ENCODE measurements around the gene CALU.

The CALU gene

GRCh38 chr7:128739048-128739962 is at the start of gene CALU:
Gene CALU (plus strand): TSS chr7:128739359. CDS start chr7:128748584, 9,225 bp downstream.
- in situ Hi-C loops (cut with HindIII; ENCODE audit: low sequenced_read_pairs): no loop called here

GRCh38 chr7:128691227-128691626 is 47.9 kb upstream of the CALU start:
- in situ Hi-C loops (cut with HindIII; ENCODE audit: low sequenced_read_pairs): no loop called here

GRCh38 chr7:128692623-128693270 is 46.4 kb upstream of the CALU start:
- in situ Hi-C loops (cut with HindIII; ENCODE audit: low sequenced_read_pairs): no loop called here

- in situ Hi-C loops (cut with HindIII; ENCODE audit: low sequenced_read_pairs): no loop called here
Measured at GRCh38 chr7:128693373-128694015, 45.7 kb upstream of the CALU start.

GRCh38 chr7:128694738-128695137 is 44.4 kb upstream of the CALU start:
- in situ Hi-C loops (cut with HindIII; ENCODE audit: low sequenced_read_pairs): no loop called here

GRCh38 chr7:128697302-128697905 is 41.8 kb upstream of the CALU start:
- in situ Hi-C loops (cut with HindIII; ENCODE audit: low sequenced_read_pairs): no loop called here

GRCh38 chr7:128699196-128699712 is 39.9 kb upstream of the CALU start:
- in situ Hi-C loops (cut with HindIII; ENCODE audit: low sequenced_read_pairs): no loop called here

- in situ Hi-C loops (cut with HindIII; ENCODE audit: low sequenced_read_pairs): no loop called here
Measured at GRCh38 chr7:128699895-128700294, 39.3 kb upstream of the CALU start.

GRCh38 chr7:128701062-128701785 is 37.9 kb upstream of the CALU start:
- in situ Hi-C loops (cut with HindIII; ENCODE audit: low sequenced_read_pairs): no loop called here

GRCh38 chr7:128703609-128704241 is 35.4 kb upstream of the CALU start:
- in situ Hi-C loops (cut with HindIII; ENCODE audit: low sequenced_read_pairs): no loop called here

- in situ Hi-C loops (cut with HindIII; ENCODE audit: low sequenced_read_pairs): no loop called here
Measured at GRCh38 chr7:128705891-128706333, 33.2 kb upstream of the CALU start.

- in situ Hi-C loops (cut with HindIII; ENCODE audit: low sequenced_read_pairs): no loop called here
Measured at GRCh38 chr7:128707752-128708151, 31.4 kb upstream of the CALU start.

GRCh38 chr7:128708235-128708634 is 30.9 kb upstream of the CALU start:
- in situ Hi-C loops (cut with HindIII; ENCODE audit: low sequenced_read_pairs): no loop called here

GRCh38 chr7:128708824-128709223 is 30.3 kb upstream of the CALU start:
- in situ Hi-C loops (cut with HindIII; ENCODE audit: low sequenced_read_pairs): no loop called here

GRCh38 chr7:128710481-128710880 is 28.7 kb upstream of the CALU start:
- in situ Hi-C loops (cut with HindIII; ENCODE audit: low sequenced_read_pairs): no loop called here

- in situ Hi-C loops (cut with HindIII; ENCODE audit: low sequenced_read_pairs): no loop called here
Measured at GRCh38 chr7:128713794-128714193, 25.4 kb upstream of the CALU start.

- in situ Hi-C loops (cut with HindIII; ENCODE audit: low sequenced_read_pairs): no loop called here
Measured at GRCh38 chr7:128714701-128715495, 24.3 kb upstream of the CALU start.

- in situ Hi-C loops (cut with HindIII; ENCODE audit: low sequenced_read_pairs): no loop called here
Measured at GRCh38 chr7:128718967-128719642, 20.1 kb upstream of the CALU start.

Measured in endothelial cell of hepatic sinusoid (primary cell).